H1 (cell line): Measurements from ENCODE around the gene NFYA. TPM values are rescaled to one million over a fixed set of nuclear protein-coding genes. Genes with fewer than 3 reads are reported as not detected.

Source experiments
- CHD7 ChIP-seq: fragments of 300-600 bp; sonication (generic); IDR thresholded peaks from 2 replicates; pipeline ENCODE4 v1.7.1; 2012; ENCODE audit warnings: low read length, moderate library complexity, mild to moderate bottlenecking, inconsistent platforms; ENCODE audit not compliant: insufficient replicate concordance
- EGR1 ChIP-seq: IDR thresholded peaks from 2 replicates; pipeline ENCODE4 v1.6.1; 2011; ENCODE audit warnings: low read depth, low read length, borderline replicate concordance
- POLR2AphosphoS5 ChIP-seq: IDR thresholded peaks from 2 replicates; pipeline ENCODE4 v1.6.1; 2011; ENCODE audit warnings: low read depth, low read length
- POU5F1 ChIP-seq: IDR thresholded peaks from 2 replicates; pipeline ENCODE4 v1.6.1; 2011; ENCODE audit warnings: low read depth, mild to moderate bottlenecking, low read length, moderate library complexity
- SAP30 ChIP-seq: fragments of 300-600 bp; sonication (generic); IDR thresholded peaks from 2 replicates; pipeline ENCODE4 v1.7.1; 2012; ENCODE audit warnings: low read length, moderate library complexity, mild to moderate bottlenecking, inconsistent platforms; ENCODE audit not compliant: insufficient read depth, insufficient replicate concordance
- ZNF274 ChIP-seq: IDR thresholded peaks from 2 replicates; pipeline ENCODE4 v1.7.0; 2012; ENCODE audit warnings: low read length, borderline replicate concordance; ENCODE audit errors: extremely low read depth
- polyA plus RNA-seq, 7 experiments: library from polyadenylated mRNA; depleted of rRNA in 3 of 7; stranded (reverse) in 5 of 7; unstranded in 2 of 7; fragments of >200 nt in 5 of 7; fragments of 200-250 nt in 2 of 7; gene quantifications; 1 replicate in 5 of 7; 2 replicates in 1 of 7; 4 replicates in 1 of 7; pipeline versions ENCODE4 v1.2.1 to v1.2.3, GENCODE V29; 2011 to 2013; ENCODE audit warnings: missing spikeins in 2 of 7, mixed read lengths in 2 of 7
- total RNA-seq: library from RNA; stranded (reverse); fragmentation: NEBNext Ultra II Directional; extraction: Animal tissue kit (Norgen Biotek cat#: 25700); gene quantifications from 2 replicates; pipeline ENCODE4 v1.2.1, GENCODE V29; 2021
- TF ChIP-seq, protein P1 (sequence below): IDR thresholded peaks from 2 replicates; pipeline ENCODE4 v1.6.1; 2011; ENCODE audit warnings: low read depth, mild to moderate bottlenecking, low read length; ENCODE audit not compliant: insufficient read depth

Gene NFYA
- total and polyA plus RNA-seq, 2 of the 8 experiments (the other 6 are each of a cell fraction or from before 2014, with no cell fraction given), result 19.8 to 33.7 TPM

GRCh38 chr6:41049521-41049920 lies 23.3 kb upstream of the NFYA start (continued):
- no peak for TF ChIP-seq POLR2AphosphoS5
- no peak for TF ChIP-seq SAP30
- TF ChIP-seq POU5F1, result no peak
- TF ChIP-seq ZNF274, result no peak
- no peak for TF ChIP-seq CHD7
- no peak for TF ChIP-seq EGR1
- TF ChIP-seq, protein P1, sequence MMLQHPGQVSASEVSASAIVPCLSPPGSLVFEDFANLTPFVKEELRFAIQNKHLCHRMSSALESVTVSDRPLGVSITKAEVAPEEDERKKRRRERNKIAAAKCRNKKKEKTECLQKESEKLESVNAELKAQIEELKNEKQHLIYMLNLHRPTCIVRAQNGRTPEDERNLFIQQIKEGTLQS, result no peak
